Fibroblast of upper back skin (primary cell): ENCODE measurements around the gene RPLP2.
A peak's percentile ranks its signal among the peaks of the same experiment; 100 is the strongest.

ENCODE experiments used
- DNase-seq: peaks from one replicate; pipeline ENCODE4 v3.0.0-alpha.2; 2013

The RPLP2 gene

GRCh38 chr11:825366-826226 lies 15.8 kb downstream of the RPLP2 start:
- DNase-seq: no peak

- no peak for DNase-seq
Measured at GRCh38 chr11:826227-826621, 16.5 kb downstream of the RPLP2 start.

- no peak for DNase-seq
Measured at GRCh38 chr11:826836-827145, 17.0 kb downstream of the RPLP2 start.

GRCh38 chr11:827146-827896 lies 17.6 kb downstream of the RPLP2 start:
- no peak for DNase-seq

- DNase-seq: no peak
Measured at GRCh38 chr11:827897-828192, 18.1 kb downstream of the RPLP2 start, which contains the start of gene CRACR2B. CRACR2B (plus strand) TSS chr11:827919; CDS start chr11:828608, 689 bp downstream.

- DNase-seq: no peak
Measured at GRCh38 chr11:828506-829175, 18.9 kb downstream of the RPLP2 start.

- DNase-seq: no peak
Measured at GRCh38 chr11:829176-829846, 19.5 kb downstream of the RPLP2 start.

- no peak for DNase-seq
Measured at GRCh38 chr11:829847-830294, 20.1 kb downstream of the RPLP2 start.

- DNase-seq: peak; percentile 44
Measured at GRCh38 chr11:830295-831117, 20.7 kb downstream of the RPLP2 start.

GRCh38 chr11:831118-831864 lies 21.5 kb downstream of the RPLP2 start:
- DNase-seq: peak; percentile 50

GRCh38 chr11:831961-832528 lies 22.3 kb downstream of the RPLP2 start:
- no peak for DNase-seq

- DNase-seq: peak; percentile 52
Measured at GRCh38 chr11:832529-833113, 22.9 kb downstream of the RPLP2 start, which contains the start of gene CD151. CD151 (plus strand) TSS chr11:832952; CDS start chr11:836070, 3,118 bp downstream.

- peak; percentile 31 for DNase-seq
Measured at GRCh38 chr11:833114-833791, 23.5 kb downstream of the RPLP2 start.

- DNase-seq: no peak
Measured at GRCh38 chr11:833849-834311, 24.1 kb downstream of the RPLP2 start.

- peak; percentile 36 for DNase-seq
Measured at GRCh38 chr11:834371-835316, 24.9 kb downstream of the RPLP2 start.

GRCh38 chr11:836274-836673 lies 26.5 kb downstream of the RPLP2 start:
- no peak for DNase-seq

GRCh38 chr11:836700-837099 lies 26.9 kb downstream of the RPLP2 start:
- no peak for DNase-seq

GRCh38 chr11:837189-837989 lies 27.6 kb downstream of the RPLP2 start:
- no peak for DNase-seq
